ENCODE data around the gene KRTAP5-3. TPM values are rescaled to one million over a fixed set of nuclear protein-coding genes. Genes with fewer than 3 reads are reported as not detected.
"Not testable (repeated sequence)": the region's sequence is repeated elsewhere in the genome, so short reads cannot be mapped to it uniquely, and the experiment has no call there.

Gene KRTAP5-3
- total and polyA plus RNA-seq, 2 donors (not counting 1 experiment from before 2014, with no cell fraction given) = not detected

DNA sequence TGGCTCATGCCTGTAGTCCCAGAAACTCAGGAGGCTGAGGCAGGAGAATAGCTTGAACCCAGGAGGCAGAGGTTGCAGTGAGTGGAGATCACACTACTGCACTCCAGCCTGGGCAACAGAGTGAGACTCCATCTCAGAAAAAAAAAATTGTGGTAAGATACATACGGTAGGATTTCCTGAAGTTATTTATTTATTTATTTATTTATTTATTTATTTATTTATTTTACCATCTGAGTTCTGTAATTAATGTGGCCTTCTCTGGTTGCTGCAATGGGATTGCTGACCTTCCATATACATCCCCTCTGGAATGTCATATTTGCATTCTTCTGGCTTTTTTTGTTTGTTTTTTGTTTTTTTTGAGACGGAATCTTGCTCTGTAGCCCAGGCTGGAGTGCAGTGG is 25.4 kb downstream of the KRTAP5-3 start:
- H3K4me3 Mint-ChIP-seq; H3K27ac Mint-ChIP-seq; DNase-seq; H3K27ac ChIP-seq (ENCODE audit: low read length in 2 of 2); H3K4me3 ChIP-seq (ENCODE audit: control extremely low read depth in 1 of 5, extremely low read depth in 1 of 5, insufficient read depth in 1 of 5, low read depth in 2 of 5, low read length in 4 of 5); H3K9ac ChIP-seq (ENCODE audit: low read length); H4K20me1 ChIP-seq (ENCODE audit: control insufficient read depth, insufficient read depth, low read length, poor library complexity, severe bottlenecking); H3K9me3 Mint-ChIP-seq (ENCODE audit: insufficient read depth); H3K4me2 ChIP-seq (replicated peaks; ENCODE audit: low read depth, low read length, poor library complexity, severe bottlenecking); ATAC-seq (ENCODE audit: low read depth); H2AFZ ChIP-seq (ENCODE audit: insufficient read depth, low read depth, low read length, poor library complexity, severe bottlenecking); H3K36me3 ChIP-seq (replicated peaks in 1 of 2; ENCODE audit: control extremely low read depth in 1 of 2, control insufficient read depth in 1 of 2, extremely low read depth in 1 of 2, insufficient read depth in 2 of 2, low read length in 1 of 2); H3K79me2 ChIP-seq (ENCODE audit: control insufficient read depth, insufficient read depth, low read length); POLR2A ChIA-PET; intact Hi-C loops (cut with micrococcal nuclease); CTCF ChIA-PET: not testable (repeated sequence)
- 100% methylated on average over 1 of the region's 2 CpGs for WGBS (ENCODE audit: insufficient coverage)
- Histone ChIP-seq H3K9me3 (ENCODE audit: control extremely low read depth in 1 of 3, control insufficient read depth in 2 of 3, insufficient read depth in 1 of 3, low read length in 2 of 3) (peaks cover 1 to 21% (median 10%) of the 10 kb centered on the region in 3 donors), H3K4me1 (ENCODE audit: control insufficient read depth in 2 of 2, insufficient read depth in 2 of 2, low read length in 2 of 2) (peaks cover 0 to 13% of the 10 kb centered on the region in 2 donors), H3K27me3 (replicated peaks in 1 of 4; ENCODE audit: control extremely low read depth in 1 of 4, control insufficient read depth in 3 of 4, insufficient read depth in 4 of 4, low read length in 3 of 4) (peaks cover 0 to 29% (median 0%) of the 10 kb centered on the region in 4 experiments)
- Mint-ChIP-seq H3K4me1 (peaks cover 13% of the 10 kb centered on the region), H3K27me3 (peaks cover 14% of the 10 kb centered on the region)

DNA sequence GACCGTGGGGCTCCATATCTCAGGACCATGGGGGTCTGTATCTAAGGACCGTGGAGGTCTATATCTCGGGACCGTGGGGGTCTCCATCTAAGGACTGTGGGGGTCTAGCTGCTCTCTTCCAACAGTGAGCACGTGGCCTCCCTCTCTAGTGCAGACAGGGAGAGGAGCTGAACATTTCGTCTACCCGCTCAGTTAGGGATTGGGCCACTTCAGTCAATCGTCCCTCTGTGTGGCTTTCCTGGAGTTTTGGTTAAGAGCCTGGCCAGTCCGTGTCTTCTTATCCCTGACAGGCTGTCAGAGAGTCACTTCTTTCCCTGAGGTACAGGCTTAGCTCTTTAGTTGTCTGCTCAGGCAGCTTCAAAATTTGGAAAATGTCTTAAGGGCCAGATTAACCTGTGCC is 26.3 kb downstream of the KRTAP5-3 start:
- Histone ChIP-seq H3K79me2 (ENCODE audit: control insufficient read depth, insufficient read depth, low read length) (no peaks in the 10 kb centered on the region), H3K4me3 (ENCODE audit: control extremely low read depth in 1 of 5, extremely low read depth in 1 of 5, insufficient read depth in 1 of 5, low read depth in 2 of 5, low read length in 4 of 5) (no peak overlapping the region), H3K36me3 (replicated peaks in 1 of 2; ENCODE audit: control extremely low read depth in 1 of 2, control insufficient read depth in 1 of 2, extremely low read depth in 1 of 2, insufficient read depth in 2 of 2, low read length in 1 of 2) (no peaks in the 10 kb centered on the region), H3K27me3 (replicated peaks in 1 of 4; ENCODE audit: control extremely low read depth in 1 of 4, control insufficient read depth in 3 of 4, insufficient read depth in 4 of 4, low read length in 3 of 4) (peaks cover 0 to 28% (median 0%) of the 10 kb centered on the region in 4 experiments), H2AFZ (ENCODE audit: insufficient read depth, low read depth, low read length, poor library complexity, severe bottlenecking) (no peak overlapping the region), H3K27ac (ENCODE audit: low read length in 2 of 2) (no peak overlapping the region), H3K4me1 (ENCODE audit: control insufficient read depth in 2 of 2, insufficient read depth in 2 of 2, low read length in 2 of 2) (peaks cover 0 to 10% of the 10 kb centered on the region in 2 donors), H3K9ac (ENCODE audit: low read length) (no peak overlapping the region), H3K9me3 (ENCODE audit: control extremely low read depth in 1 of 3, control insufficient read depth in 2 of 3, insufficient read depth in 1 of 3, low read length in 2 of 3) (peaks cover 1 to 21% (median 10%) of the 10 kb centered on the region in 3 donors), H3K4me2 (replicated peaks; ENCODE audit: low read depth, low read length, poor library complexity, severe bottlenecking) (no peak overlapping the region), H4K20me1 (ENCODE audit: control insufficient read depth, insufficient read depth, low read length, poor library complexity, severe bottlenecking) (no peaks in the 10 kb centered on the region)
- no peak for ATAC-seq (ENCODE audit: low read depth)
- Mint-ChIP-seq H3K9me3 (ENCODE audit: insufficient read depth) (peaks cover 5% of the 10 kb centered on the region), H3K27ac (no peak overlapping the region), H3K4me1 (peaks cover 10% of the 10 kb centered on the region), H3K4me3 (no peak overlapping the region), H3K27me3 (peaks cover 14% of the 10 kb centered on the region)
- CTCF ChIA-PET = no interaction called here
- WGBS (ENCODE audit: insufficient coverage) = 86% methylated on average over 4 of the region's 9 CpGs
- POLR2A ChIA-PET = no interaction called here
- DNase-seq = no peak
- TF ChIP-seq, protein P1, sequence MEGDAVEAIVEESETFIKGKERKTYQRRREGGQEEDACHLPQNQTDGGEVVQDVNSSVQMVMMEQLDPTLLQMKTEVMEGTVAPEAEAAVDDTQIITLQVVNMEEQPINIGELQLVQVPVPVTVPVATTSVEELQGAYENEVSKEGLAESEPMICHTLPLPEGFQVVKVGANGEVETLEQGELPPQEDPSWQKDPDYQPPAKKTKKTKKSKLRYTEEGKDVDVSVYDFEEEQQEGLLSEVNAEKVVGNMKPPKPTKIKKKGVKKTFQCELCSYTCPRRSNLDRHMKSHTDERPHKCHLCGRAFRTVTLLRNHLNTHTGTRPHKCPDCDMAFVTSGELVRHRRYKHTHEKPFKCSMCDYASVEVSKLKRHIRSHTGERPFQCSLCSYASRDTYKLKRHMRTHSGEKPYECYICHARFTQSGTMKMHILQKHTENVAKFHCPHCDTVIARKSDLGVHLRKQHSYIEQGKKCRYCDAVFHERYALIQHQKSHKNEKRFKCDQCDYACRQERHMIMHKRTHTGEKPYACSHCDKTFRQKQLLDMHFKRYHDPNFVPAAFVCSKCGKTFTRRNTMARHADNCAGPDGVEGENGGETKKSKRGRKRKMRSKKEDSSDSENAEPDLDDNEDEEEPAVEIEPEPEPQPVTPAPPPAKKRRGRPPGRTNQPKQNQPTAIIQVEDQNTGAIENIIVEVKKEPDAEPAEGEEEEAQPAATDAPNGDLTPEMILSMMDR (IDR thresholded peaks at IDR 0.05) = no peak
- intact Hi-C loops (cut with micrococcal nuclease) = no loop called here
